ENCODE data around the gene PYGO1. TPM values are rescaled to one million over a fixed set of nuclear protein-coding genes. Genes with fewer than 3 reads are reported as not detected.

Gene PYGO1
- total and polyA plus RNA-seq, 7 experiments from 2014 or later = not detected

Other genes starting within 250 kb of the PYGO1 start
- gene CCPG1, start 180.0 kb downstream of the PYGO1 start, total RNA-seq = 10 to 100 TPM; 17.9 to 40.9 (median 28.4) TPM
- 10 to 100 TPM; 25.8 to 31.0 TPM for gene CCPG1, start 180.0 kb downstream of the PYGO1 start, polyA plus RNA-seq
- under 1 TPM in 1 of 5 experiments, not detected in 4; 0.42 TPM for gene PIERCE2, start 179.8 kb downstream of the PYGO1 start, total RNA-seq
- 1 to 10 TPM in 1 of 2 donors, not detected in 1; 1.3 TPM for gene PIERCE2, start 179.8 kb downstream of the PYGO1 start, polyA plus RNA-seq
- gene DNAAF4, start 80.1 kb downstream of the PYGO1 start, total RNA-seq = 1 to 10 TPM in 2 of 5 experiments, under 1 TPM in 2, not detected in 1; 0.27 to 1.3 (median 0.82) TPM
- gene DNAAF4, start 80.1 kb downstream of the PYGO1 start, polyA plus RNA-seq = under 1 TPM in 1 of 2 donors, not detected in 1; 0.50 TPM
- gene PRTG, start 154.8 kb upstream of the PYGO1 start, total RNA-seq = not detected
- not detected for gene PRTG, start 154.8 kb upstream of the PYGO1 start, polyA plus RNA-seq